A673 (cell line): ENCODE results near the gene HSD17B4. TPM values are rescaled to one million over a fixed set of nuclear protein-coding genes. Genes with fewer than 3 reads are reported as not detected.
"Not testable (repeated sequence)": the region's sequence is repeated elsewhere in the genome, so short reads cannot be mapped to it uniquely, and the experiment has no call there.

Experiments
- BruUV-seq: library from RNA; stranded (reverse); fragments of 400-500 nt; replicated peaks from 2 replicates; lab custom pipeline; 2021; lab: Mats Ljungman, UMichigan
- CTCF ChIA-PET: fragments of 300-600 bp; sonication (Branson Sonifier 250); formaldehyde crosslinking; loops from one replicate; lab custom pipeline; 2022; ENCODE audit warnings: antibody characterized with exemption; lab: Charles Lee
- POLR2A ChIA-PET: fragments of 300-600 bp; sonication (Branson Sonifier 250); formaldehyde crosslinking; loops from one replicate; lab custom pipeline; 2022; ENCODE audit warnings: antibody characterized with exemption; ENCODE audit not compliant: low non-redundant PET; lab: Charles Lee
- DNase-seq: peaks from one replicate; pipeline ENCODE4 v3.0.0-alpha.2; 2015; ENCODE audit warnings: low spot score
- H3K27ac ChIP-seq: fragments of 200-600 bp; sonication (generic); 2 replicates; pipeline ENCODE4 v1.5.1; 2016; ENCODE audit warnings: mixed run types, low read depth, mild to moderate bottlenecking, mixed read lengths, antibody characterized with exemption, low read length; ENCODE audit not compliant: poor library complexity, severe bottlenecking
- H3K27me3 ChIP-seq: fragments of 200-600 bp; sonication (generic); replicated peaks from 2 replicates; pipeline ENCODE4 v1.6.1; 2017; ENCODE audit warnings: mixed run types, low read depth, mild to moderate bottlenecking, mixed read lengths, antibody characterized with exemption, low read length; ENCODE audit not compliant: insufficient read depth, poor library complexity
- H3K36me3 ChIP-seq: fragments of 200-600 bp; sonication (generic); 2 replicates; pipeline ENCODE4 v1.6.1; 2016; ENCODE audit warnings: mixed run types, mild to moderate bottlenecking, mixed read lengths, antibody characterized with exemption, low read length; ENCODE audit not compliant: insufficient read depth, poor library complexity, severe bottlenecking
- H3K4me1 ChIP-seq: fragments of 200-600 bp; sonication (generic); 2 replicates; pipeline ENCODE4 v1.6.1; 2017; ENCODE audit warnings: mixed run types, mild to moderate bottlenecking, mixed read lengths, antibody characterized with exemption, low read length; ENCODE audit not compliant: insufficient read depth, poor library complexity, severe bottlenecking
- H3K4me3 ChIP-seq: fragments of 200-600 bp; sonication (generic); 2 replicates; pipeline ENCODE4 v1.5.1; 2016; ENCODE audit warnings: low read depth, mixed run types, mild to moderate bottlenecking, mixed read lengths, low read length; ENCODE audit not compliant: poor library complexity, severe bottlenecking
- H3K9me3 ChIP-seq: fragments of 200-600 bp; sonication (generic); 2 replicates; pipeline ENCODE4 v1.6.1; 2016; ENCODE audit warnings: mixed run types, low read depth, mild to moderate bottlenecking, mixed read lengths, antibody characterized with exemption, low read length; ENCODE audit not compliant: poor library complexity, severe bottlenecking
- CTCF ChIP-seq: fragments of 300-800, 200-600 bp; sonication (generic); conservative IDR thresholded peaks from 2 replicates; pipeline ENCODE4 v1.5.1; 2017; ENCODE audit warnings: low read depth, mild to moderate bottlenecking, antibody characterized with exemption, low read length, moderate library complexity, mixed read lengths
- EZH2 ChIP-seq: fragments of 200-600 bp; sonication (generic); IDR thresholded peaks from 2 replicates; pipeline ENCODE4 v1.6.1; 2017; ENCODE audit warnings: borderline replicate concordance, low read depth, mild to moderate bottlenecking, mixed read lengths, antibody characterized with exemption, low read length; ENCODE audit not compliant: poor library complexity, severe bottlenecking
- intact Hi-C: fragments of 100-400 bp; cut with micrococcal nuclease; formaldehyde crosslinking; loops from one replicate; pipeline ENCODE4 v1.10.0; 2022; ENCODE audit not compliant: unreplicated experiment
- total RNA-seq: library from RNA; stranded (reverse); gene quantifications from 2 replicates; pipeline ENCODE4 v1.2.3, GENCODE V29; 2021

Gene HSD17B4
- total RNA-seq, 1 experiment from 2014 or later: 140 TPM

DNA sequence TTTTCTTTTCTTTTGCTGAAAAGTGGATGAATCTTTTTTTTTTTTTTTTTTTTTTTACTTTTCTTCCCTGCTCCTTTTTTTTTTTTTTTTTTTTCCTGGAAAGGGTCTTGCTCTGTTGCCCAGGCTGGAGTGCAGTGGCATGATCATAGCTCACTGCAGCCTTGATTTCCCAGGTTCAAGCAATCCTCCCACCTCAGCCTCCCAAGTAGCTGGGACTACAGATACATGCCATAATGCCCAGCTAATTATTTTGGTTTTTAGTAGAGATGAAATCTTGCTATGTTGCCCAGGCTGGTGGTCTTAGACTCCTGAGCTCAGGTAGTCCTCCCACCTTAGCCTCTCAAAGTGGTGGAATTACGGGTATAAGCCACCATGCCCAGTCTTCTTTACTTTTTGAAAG is 20.9 kb downstream of the HSD17B4 start:
- POLR2A ChIA-PET: no interaction called here
- TF ChIP-seq CTCF (no peak), EZH2 (no peak)
- intact Hi-C loops: no loop called here

DNA sequence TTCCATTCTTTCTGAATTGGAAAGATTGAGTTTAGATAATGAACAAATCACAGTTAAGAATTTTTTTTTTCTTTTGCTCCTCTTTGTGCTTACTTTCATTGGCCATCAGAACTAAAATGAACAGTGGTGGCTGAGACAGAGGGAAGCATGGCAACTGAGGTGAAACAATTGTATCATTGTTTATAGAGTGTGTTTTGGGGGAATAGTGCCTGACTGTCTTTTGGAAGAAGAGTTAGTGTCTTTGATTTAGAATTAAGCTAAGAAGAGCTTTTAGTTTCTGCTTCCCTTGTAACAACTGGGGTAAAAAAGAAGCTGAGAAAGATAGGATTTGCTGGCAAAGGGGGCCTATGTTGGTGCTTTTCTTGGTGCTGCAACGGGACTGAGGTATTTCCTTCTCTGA is 24.0 kb downstream of the HSD17B4 start:
- BruUV-seq: no TSS peak
- no peak for TF ChIP-seq CTCF
- no peak for TF ChIP-seq EZH2
- Histone ChIP-seq H3K27ac (no peak overlapping the region), H3K4me1 (no peaks in the 10 kb centered on the region), H3K27me3 (no peaks in the 10 kb centered on the region), H3K9me3 (no peaks in the 10 kb centered on the region), H3K36me3 (peaks cover 7% of the 10 kb centered on the region), H3K4me3 (no peak overlapping the region)
- intact Hi-C loops: no loop called here
- ChIA-PET CTCF (no interaction called here), POLR2A (no interaction called here)
- no peak for DNase-seq

More for the DNA sequence above, 20.9 kb downstream of the HSD17B4 start:
- BruUV-seq: no TSS peak
- H3K9me3 ChIP-seq: peaks cover 7% of the 10 kb centered on the region
- no peak overlapping the region for H3K4me3 ChIP-seq
- H3K36me3 ChIP-seq: peaks cover 7% of the 10 kb centered on the region
- CTCF ChIA-PET: no interaction called here
- H3K27me3 ChIP-seq: no peaks in the 10 kb centered on the region
- peaks cover 4% of the 10 kb centered on the region for H3K4me1 ChIP-seq
- H3K27ac ChIP-seq: no peak overlapping the region
- DNase-seq: no peak

GRCh38 chr5:119478781-119479180 is 26.5 kb downstream of the HSD17B4 start:
- no TSS peak for BruUV-seq
- intact Hi-C loops: no loop called here
- H3K27me3 ChIP-seq: no peaks in the 10 kb centered on the region
- no peak for DNase-seq
- ChIA-PET POLR2A (no interaction called here), CTCF (no interaction called here)
- no peak overlapping the region for H3K4me3 ChIP-seq
- peaks cover 7% of the 10 kb centered on the region for H3K36me3 ChIP-seq
- H3K9me3 ChIP-seq: no peaks in the 10 kb centered on the region
- no peak overlapping the region for H3K27ac ChIP-seq
- H3K4me1 ChIP-seq: no peaks in the 10 kb centered on the region
- TF ChIP-seq CTCF: no peak
- TF ChIP-seq EZH2: no peak

DNA sequence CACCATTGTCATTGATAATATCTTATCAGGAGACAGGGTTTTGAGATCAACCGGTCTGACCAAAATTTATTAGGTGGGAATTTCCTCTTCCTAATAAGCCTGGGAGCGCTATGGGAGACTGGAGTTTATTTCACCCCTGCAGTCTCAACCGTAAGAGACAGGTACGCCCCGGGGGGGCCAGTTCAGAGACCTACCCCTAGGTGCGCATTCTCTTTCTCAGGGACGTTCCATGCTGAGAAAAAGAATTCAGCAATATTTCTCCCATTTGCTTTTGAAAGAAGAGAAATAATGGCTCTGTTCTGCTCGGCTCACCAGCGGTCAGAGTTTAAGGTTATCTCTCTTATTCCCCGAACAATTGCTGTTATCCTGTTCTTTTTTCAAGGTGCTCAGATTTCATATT is 28.3 kb downstream of the HSD17B4 start:
- H3K27ac ChIP-seq, H3K27me3 ChIP-seq, DNase-seq, H3K4me1 ChIP-seq, POLR2A ChIA-PET, CTCF ChIA-PET, H3K9me3 ChIP-seq, BruUV-seq, H3K36me3 ChIP-seq, intact Hi-C loops, H3K4me3 ChIP-seq: not testable (repeated sequence)
